ENCODE data around the gene MMP7. TPM values are rescaled to one million over a fixed set of nuclear protein-coding genes. Genes with fewer than 3 reads are reported as not detected.

MMP7 gene
- total RNA-seq, 1 experiment from 2014 or later: 2.7 TPM

DNA sequence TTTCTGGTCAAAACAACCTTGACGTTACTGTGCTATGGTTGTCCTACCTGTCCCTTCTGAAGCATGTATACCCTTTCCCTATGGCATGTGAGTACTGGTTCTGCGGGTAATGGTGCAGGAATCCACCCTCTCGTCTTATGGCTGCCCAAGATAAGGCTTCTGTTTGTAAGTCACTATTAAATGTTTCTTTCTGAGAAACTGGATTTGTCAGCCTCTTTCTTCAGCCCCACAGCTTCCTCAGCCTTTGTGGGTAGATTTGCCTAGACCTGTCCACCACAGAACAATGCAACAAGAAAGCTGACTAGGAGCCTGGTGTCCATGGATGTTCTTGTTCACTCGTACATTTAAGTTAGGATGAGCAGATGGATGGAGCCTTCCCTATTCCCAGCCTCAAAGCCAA lies 14.4 kb downstream of the MMP7 start:
- intact Hi-C loops (cut with micrococcal nuclease; ENCODE audit: unreplicated experiment): no loop called here
- Histone ChIP-seq H3K4me1 (ENCODE audit: control insufficient read depth, insufficient read depth, low read length) (peaks cover 2% of the 10 kb centered on the region; the same call in 1 of the 2 replicates), H3K36me3 (ENCODE audit: control insufficient read depth, insufficient read depth, low read length) (no peaks in the 10 kb centered on the region), H3K4me3 (ENCODE audit: low read depth in 2 of 2, low read length in 2 of 2) (no peak overlapping the region), H3K9me3 (ENCODE audit: control insufficient read depth, insufficient read depth, low read depth, low read length) (no peaks in the 10 kb centered on the region), H3K27ac (ENCODE audit: low read length) (peak overlapping the region; percentile 4; the same call in 1 of the 2 replicates), H3K27me3 (ENCODE audit: control insufficient read depth, insufficient read depth, low read length) (no peaks in the 10 kb centered on the region)
- no TSS peak for BruUV-seq (replicated peaks)
- ATAC-seq (no peak), DNase-seq (ENCODE audit: low read depth, low spot score) (no peak)
- ChIA-PET POLR2A (no interaction called here), CTCF (no interaction called here)
- in situ Hi-C loops (cut with HindIII; ENCODE audit: low pct_unique_long_range_greater_than_20kb, low sequenced_read_pairs): no loop called here
- TF ChIP-seq TCF7L2 (IDR thresholded peaks at IDR 0.05; ENCODE audit: low read depth, low read length): no peak
- no peak for TF ChIP-seq POLR2AphosphoS5 (IDR thresholded peaks at IDR 0.05; ENCODE audit: low read depth, low read length)
- TF ChIP-seq, protein P1, sequence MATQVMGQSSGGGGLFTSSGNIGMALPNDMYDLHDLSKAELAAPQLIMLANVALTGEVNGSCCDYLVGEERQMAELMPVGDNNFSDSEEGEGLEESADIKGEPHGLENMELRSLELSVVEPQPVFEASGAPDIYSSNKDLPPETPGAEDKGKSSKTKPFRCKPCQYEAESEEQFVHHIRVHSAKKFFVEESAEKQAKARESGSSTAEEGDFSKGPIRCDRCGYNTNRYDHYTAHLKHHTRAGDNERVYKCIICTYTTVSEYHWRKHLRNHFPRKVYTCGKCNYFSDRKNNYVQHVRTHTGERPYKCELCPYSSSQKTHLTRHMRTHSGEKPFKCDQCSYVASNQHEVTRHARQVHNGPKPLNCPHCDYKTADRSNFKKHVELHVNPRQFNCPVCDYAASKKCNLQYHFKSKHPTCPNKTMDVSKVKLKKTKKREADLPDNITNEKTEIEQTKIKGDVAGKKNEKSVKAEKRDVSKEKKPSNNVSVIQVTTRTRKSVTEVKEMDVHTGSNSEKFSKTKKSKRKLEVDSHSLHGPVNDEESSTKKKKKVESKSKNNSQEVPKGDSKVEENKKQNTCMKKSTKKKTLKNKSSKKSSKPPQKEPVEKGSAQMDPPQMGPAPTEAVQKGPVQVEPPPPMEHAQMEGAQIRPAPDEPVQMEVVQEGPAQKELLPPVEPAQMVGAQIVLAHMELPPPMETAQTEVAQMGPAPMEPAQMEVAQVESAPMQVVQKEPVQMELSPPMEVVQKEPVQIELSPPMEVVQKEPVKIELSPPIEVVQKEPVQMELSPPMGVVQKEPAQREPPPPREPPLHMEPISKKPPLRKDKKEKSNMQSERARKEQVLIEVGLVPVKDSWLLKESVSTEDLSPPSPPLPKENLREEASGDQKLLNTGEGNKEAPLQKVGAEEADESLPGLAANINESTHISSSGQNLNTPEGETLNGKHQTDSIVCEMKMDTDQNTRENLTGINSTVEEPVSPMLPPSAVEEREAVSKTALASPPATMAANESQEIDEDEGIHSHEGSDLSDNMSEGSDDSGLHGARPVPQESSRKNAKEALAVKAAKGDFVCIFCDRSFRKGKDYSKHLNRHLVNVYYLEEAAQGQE (IDR thresholded peaks at IDR 0.05; ENCODE audit: insufficient read depth in 1 of 2, low read depth in 2 of 2, low read length in 1 of 2): no peak
- TF ChIP-seq, protein P2, sequence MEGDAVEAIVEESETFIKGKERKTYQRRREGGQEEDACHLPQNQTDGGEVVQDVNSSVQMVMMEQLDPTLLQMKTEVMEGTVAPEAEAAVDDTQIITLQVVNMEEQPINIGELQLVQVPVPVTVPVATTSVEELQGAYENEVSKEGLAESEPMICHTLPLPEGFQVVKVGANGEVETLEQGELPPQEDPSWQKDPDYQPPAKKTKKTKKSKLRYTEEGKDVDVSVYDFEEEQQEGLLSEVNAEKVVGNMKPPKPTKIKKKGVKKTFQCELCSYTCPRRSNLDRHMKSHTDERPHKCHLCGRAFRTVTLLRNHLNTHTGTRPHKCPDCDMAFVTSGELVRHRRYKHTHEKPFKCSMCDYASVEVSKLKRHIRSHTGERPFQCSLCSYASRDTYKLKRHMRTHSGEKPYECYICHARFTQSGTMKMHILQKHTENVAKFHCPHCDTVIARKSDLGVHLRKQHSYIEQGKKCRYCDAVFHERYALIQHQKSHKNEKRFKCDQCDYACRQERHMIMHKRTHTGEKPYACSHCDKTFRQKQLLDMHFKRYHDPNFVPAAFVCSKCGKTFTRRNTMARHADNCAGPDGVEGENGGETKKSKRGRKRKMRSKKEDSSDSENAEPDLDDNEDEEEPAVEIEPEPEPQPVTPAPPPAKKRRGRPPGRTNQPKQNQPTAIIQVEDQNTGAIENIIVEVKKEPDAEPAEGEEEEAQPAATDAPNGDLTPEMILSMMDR (IDR thresholded peaks at IDR 0.05): no peak
- no peak for TF ChIP-seq SIN3A (IDR thresholded peaks at IDR 0.05; ENCODE audit: borderline replicate concordance, insufficient read depth, low read depth, low read length)

DNA sequence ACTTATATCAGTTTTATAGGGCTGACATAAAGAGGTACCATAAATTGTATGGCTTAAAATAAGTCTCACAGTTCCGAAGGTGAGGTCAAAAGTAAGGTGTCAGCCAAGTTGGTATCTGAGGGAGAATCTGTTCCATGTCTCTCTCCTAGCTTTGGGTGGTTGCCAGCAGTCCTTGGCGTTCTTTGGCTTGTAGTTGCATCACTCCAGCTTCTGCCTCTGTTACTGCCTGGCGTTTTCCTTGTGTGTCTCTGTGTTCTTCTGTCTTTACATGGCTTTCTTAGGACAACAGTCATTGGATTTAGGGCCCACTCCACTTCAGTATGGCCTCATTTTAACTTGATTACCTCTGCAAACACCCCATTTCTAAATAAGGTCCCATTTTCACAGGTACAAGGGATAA lies 16.7 kb downstream of the MMP7 start:
- ChIA-PET POLR2A (no interaction called here), CTCF (interaction anchor here (0.9 kb wide), 1 partner anchor 18 kb away, joined by 3 read pairs; no protein-coding TSS in a partner anchor)
- TF ChIP-seq SIN3A (IDR thresholded peaks at IDR 0.05; ENCODE audit: borderline replicate concordance, insufficient read depth, low read depth, low read length) (no peak), TCF7L2 (IDR thresholded peaks at IDR 0.05; ENCODE audit: low read depth, low read length) (no peak), POLR2AphosphoS5 (IDR thresholded peaks at IDR 0.05; ENCODE audit: low read depth, low read length) (no peak)
- TF ChIP-seq, protein P2 (IDR thresholded peaks at IDR 0.05): no peak
- TF ChIP-seq, protein P1 (IDR thresholded peaks at IDR 0.05; ENCODE audit: insufficient read depth in 1 of 2, low read depth in 2 of 2, low read length in 1 of 2): no peak
- Histone ChIP-seq H3K4me3 (ENCODE audit: low read depth in 2 of 2, low read length in 2 of 2) (no peak overlapping the region), H3K9me3 (ENCODE audit: control insufficient read depth, insufficient read depth, low read depth, low read length) (no peaks in the 10 kb centered on the region), H3K4me1 (ENCODE audit: control insufficient read depth, insufficient read depth, low read length) (peaks cover 10% of the 10 kb centered on the region), H3K36me3 (ENCODE audit: control insufficient read depth, insufficient read depth, low read length) (no peaks in the 10 kb centered on the region), H3K27me3 (ENCODE audit: control insufficient read depth, insufficient read depth, low read length) (no peaks in the 10 kb centered on the region), H3K27ac (ENCODE audit: low read length) (no peak overlapping the region; the same call in 1 of the 2 replicates)
- no TSS peak for BruUV-seq (replicated peaks)
- ATAC-seq: no peak
- intact Hi-C loops (cut with micrococcal nuclease; ENCODE audit: unreplicated experiment) (no loop called here), in situ Hi-C loops (cut with HindIII; ENCODE audit: low pct_unique_long_range_greater_than_20kb, low sequenced_read_pairs) (no loop called here)
- no peak for DNase-seq (ENCODE audit: low read depth, low spot score)
